Stimulated activated CD4-positive, alpha-beta T cell treated with anti-CD3 and anti-CD28 coated beads, Interleukin-2, amount 100 ng/mL, for 24 hours (primary cell): ENCODE results near the gene ZNF580.

Experiments used
- DNase-seq, 2 donors: peaks; one replicate each; pipeline ENCODE4 v3.0.0-alpha.2; 2020

Gene ZNF580

GRCh38 chr19:55667006-55667381 is 26.2 kb downstream of the ZNF580 start:
- DNase-seq = no peak

- DNase-seq = no peak
Measured at GRCh38 chr19:55667511-55667910, 26.7 kb downstream of the ZNF580 start.

- DNase-seq = no peak
Measured at GRCh38 chr19:55667958-55668357, 27.2 kb downstream of the ZNF580 start.

- DNase-seq = no peak
Measured at GRCh38 chr19:55668603-55669348, 28.0 kb downstream of the ZNF580 start.

- no peak for DNase-seq
Measured at GRCh38 chr19:55669418-55670279, 28.8 kb downstream of the ZNF580 start.

- DNase-seq = peak in 1 of 2 donors; percentile 37
Measured at GRCh38 chr19:55670280-55671053, 29.7 kb downstream of the ZNF580 start.

- no peak for DNase-seq
Measured at GRCh38 chr19:55671054-55671378, 30.2 kb downstream of the ZNF580 start.

GRCh38 chr19:55672418-55672817 is 31.6 kb downstream of the ZNF580 start:
- DNase-seq = no peak

GRCh38 chr19:55673465-55673864 is 32.7 kb downstream of the ZNF580 start:
- DNase-seq = no peak

- no peak for DNase-seq
Measured at GRCh38 chr19:55673889-55674288, 33.1 kb downstream of the ZNF580 start.

- DNase-seq = no peak
Measured at GRCh38 chr19:55674459-55674840, 33.6 kb downstream of the ZNF580 start.

GRCh38 chr19:55674841-55675660 is 34.2 kb downstream of the ZNF580 start, which contains the start of gene EPN1:
Gene EPN1 (plus strand): TSS chr19:55675226. CDS start chr19:55678628, 3,402 bp downstream.
- peak; percentile 97 to 98 for DNase-seq

GRCh38 chr19:55675661-55676354 is 35.0 kb downstream of the ZNF580 start:
- no peak for DNase-seq

- no peak for DNase-seq
Measured at GRCh38 chr19:55676383-55676782, 35.6 kb downstream of the ZNF580 start.

GRCh38 chr19:55676889-55677505 is 36.2 kb downstream of the ZNF580 start:
- no peak for DNase-seq

- no peak for DNase-seq
Measured at GRCh38 chr19:55677572-55678028, 36.8 kb downstream of the ZNF580 start.

GRCh38 chr19:55678121-55678671 is 37.4 kb downstream of the ZNF580 start:
- no peak for DNase-seq

- no peak for DNase-seq
Measured at GRCh38 chr19:55679343-55680257, 38.8 kb downstream of the ZNF580 start.

- no peak for DNase-seq
Measured at GRCh38 chr19:55680339-55681130, 39.7 kb downstream of the ZNF580 start.
